Calu3 (cell line): Measurements from ENCODE around the gene COL19A1. TPM values are rescaled to one million over a fixed set of nuclear protein-coding genes. Genes with fewer than 3 reads are reported as not detected.
"Not testable (repeated sequence)": the region's sequence is repeated elsewhere in the genome, so short reads cannot be mapped to it uniquely, and the experiment has no call there.

Experiments
- BruUV-seq: library from RNA; stranded (reverse); fragments of 400-500 nt; replicated peaks from 2 replicates; lab custom pipeline; 2021; lab: Mats Ljungman, UMichigan
- CTCF ChIA-PET: fragments of 300-600 bp; sonication (Branson Sonifier 250); formaldehyde crosslinking; loops from one replicate; lab custom pipeline; 2022; ENCODE audit warnings: antibody characterized with exemption; lab: Charles Lee
- DNase-seq: peaks from one replicate; pipeline ENCODE4 v3.0.0; 2022
- H3K27ac Mint-ChIP-seq: one replicate; pipeline ENCODE4 v1.8.0; 2022; ENCODE audit warnings: mixed read lengths; ENCODE audit not compliant: unreplicated experiment
- H3K27me3 Mint-ChIP-seq: one replicate; pipeline ENCODE4 v1.8.0; 2022; ENCODE audit warnings: mixed read lengths; ENCODE audit not compliant: unreplicated experiment
- H3K36me3 Mint-ChIP-seq: one replicate; pipeline ENCODE4 v1.8.0; 2022; ENCODE audit warnings: mild to moderate bottlenecking, moderate library complexity, mixed read lengths; ENCODE audit not compliant: insufficient read depth, unreplicated experiment
- H3K4me1 Mint-ChIP-seq: one replicate; pipeline ENCODE4 v1.8.0; 2022; ENCODE audit warnings: mild to moderate bottlenecking, low read depth, mixed read lengths; ENCODE audit not compliant: unreplicated experiment
- H3K4me3 Mint-ChIP-seq: one replicate; pipeline ENCODE4 v1.8.0; 2022; ENCODE audit warnings: mild to moderate bottlenecking, low read depth, moderate library complexity, mixed read lengths; ENCODE audit not compliant: unreplicated experiment
- H3K9me3 Mint-ChIP-seq: one replicate; pipeline ENCODE4 v1.8.0; 2022; ENCODE audit warnings: low read depth, mixed read lengths; ENCODE audit not compliant: unreplicated experiment
- CTCF ChIP-seq: fragments of 200-600 bp; IDR thresholded peaks from one replicate; pipeline ENCODE4 v1.8.0; 2022; ENCODE audit warnings: antibody characterized with exemption; ENCODE audit not compliant: unreplicated experiment
- intact Hi-C: fragments of 100-400 bp; cut with micrococcal nuclease; formaldehyde crosslinking; loops from one replicate; pipeline ENCODE4 v1.10.0; 2022; ENCODE audit not compliant: unreplicated experiment
- total RNA-seq: library from RNA; stranded (reverse); gene quantifications from 2 replicates; pipeline ENCODE4 v1.2.3, GENCODE V29; 2022

The COL19A1 gene
- total RNA-seq, 1 experiment from 2014 or later = not detected

DNA sequence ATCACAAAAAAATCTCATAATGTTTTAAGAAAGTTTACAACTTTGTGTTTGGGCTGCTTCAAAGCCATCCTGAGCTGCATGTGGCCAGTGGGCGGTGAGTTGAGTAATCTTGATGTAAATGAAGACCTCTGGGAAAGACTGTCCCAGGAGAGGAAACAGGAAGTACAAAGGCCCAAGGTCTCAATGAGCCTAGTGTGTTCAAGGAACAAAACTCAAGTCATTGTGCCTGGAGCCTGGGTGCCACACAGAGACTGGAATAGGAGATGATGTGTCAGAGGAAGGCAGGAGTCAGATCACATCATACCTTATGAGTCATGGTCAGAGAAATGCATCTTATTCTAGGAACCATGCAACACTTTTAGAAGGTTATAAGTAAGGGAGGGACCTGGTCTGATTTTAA, 51.5 kb downstream of the COL19A1 start:
- no peaks in the 10 kb centered on the region for H3K9me3 Mint-ChIP-seq
- CTCF ChIA-PET = interaction anchor here (0.6 to 0.8 kb wide), 3 partner anchors 10 to 1568 kb away, joined by 3 to 7 read pairs (median 3); no protein-coding TSS in a partner anchor
- H3K4me3 Mint-ChIP-seq = no peak overlapping the region
- peaks cover 22% of the 10 kb centered on the region for H3K4me1 Mint-ChIP-seq
- no peaks in the 10 kb centered on the region for H3K36me3 Mint-ChIP-seq
- BruUV-seq = no TSS peak
- peak overlapping the region; percentile 25 for H3K27ac Mint-ChIP-seq
- TF ChIP-seq CTCF = no peak
- intact Hi-C loops = no loop called here
- DNase-seq = peak; percentile 69
- no peaks in the 10 kb centered on the region for H3K27me3 Mint-ChIP-seq

- intact Hi-C loops = no loop called here
- H3K9me3 Mint-ChIP-seq = no peaks in the 10 kb centered on the region
- H3K4me1 Mint-ChIP-seq = peaks cover 22% of the 10 kb centered on the region
- no peaks in the 10 kb centered on the region for H3K36me3 Mint-ChIP-seq
- no TSS peak for BruUV-seq
- peak overlapping the region; percentile 52 for H3K27ac Mint-ChIP-seq
- CTCF ChIA-PET = interaction anchor here (0.7 kb wide), 1 partner anchor 9 kb away, joined by 3 read pairs; no protein-coding TSS in a partner anchor
- H3K4me3 Mint-ChIP-seq = no peak overlapping the region
- no peak for TF ChIP-seq CTCF
- no peaks in the 10 kb centered on the region for H3K27me3 Mint-ChIP-seq
- no peak for DNase-seq
Observed at GRCh38 chr6:69918813-69919475, 52.6 kb downstream of the COL19A1 start.

DNA sequence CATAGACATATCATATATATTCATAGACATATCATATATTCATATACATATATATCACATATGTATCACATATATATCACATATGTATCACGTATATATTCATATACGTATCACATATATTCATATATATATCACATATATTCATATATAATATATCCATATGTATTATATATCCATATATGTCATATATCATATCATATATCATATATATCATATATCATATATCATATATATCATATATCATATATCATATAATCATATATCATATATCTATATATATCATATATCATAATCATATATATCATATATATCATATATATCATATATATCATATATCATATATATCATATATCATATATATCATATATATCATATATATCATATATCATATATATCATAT, 54.7 kb downstream of the COL19A1 start:
- CTCF ChIA-PET, H3K4me3 Mint-ChIP-seq, H3K27me3 Mint-ChIP-seq, intact Hi-C loops, BruUV-seq, H3K36me3 Mint-ChIP-seq, H3K27ac Mint-ChIP-seq, DNase-seq, H3K9me3 Mint-ChIP-seq: not testable (repeated sequence)
- H3K4me1 Mint-ChIP-seq = peaks cover 22% of the 10 kb centered on the region

DNA sequence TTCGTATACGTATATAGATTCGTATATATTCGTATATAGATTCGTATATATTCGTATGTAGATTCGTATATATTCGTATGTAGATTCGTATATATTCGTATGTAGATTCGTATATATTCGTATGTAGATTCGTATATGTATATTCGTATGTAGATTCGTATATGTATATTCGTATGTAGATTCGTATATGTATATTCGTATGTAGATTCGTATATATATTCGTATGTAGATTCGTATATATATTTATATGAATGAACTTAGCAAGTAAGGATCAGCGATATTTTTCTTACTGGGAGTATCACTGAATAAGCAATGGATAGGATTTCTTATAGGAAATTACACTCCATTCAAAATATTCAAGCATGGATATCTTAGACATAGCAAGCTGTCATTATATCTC, 55.3 kb downstream of the COL19A1 start:
- CTCF ChIA-PET = interaction anchor here (0.6 kb wide), 1 partner anchor 39 kb away, joined by 3 read pairs; no protein-coding TSS in a partner anchor
- intact Hi-C loops, BruUV-seq, H3K27me3 Mint-ChIP-seq, H3K9me3 Mint-ChIP-seq, H3K4me3 Mint-ChIP-seq, DNase-seq, H3K36me3 Mint-ChIP-seq, H3K27ac Mint-ChIP-seq: not testable (repeated sequence)
- peaks cover 22% of the 10 kb centered on the region for H3K4me1 Mint-ChIP-seq

DNA sequence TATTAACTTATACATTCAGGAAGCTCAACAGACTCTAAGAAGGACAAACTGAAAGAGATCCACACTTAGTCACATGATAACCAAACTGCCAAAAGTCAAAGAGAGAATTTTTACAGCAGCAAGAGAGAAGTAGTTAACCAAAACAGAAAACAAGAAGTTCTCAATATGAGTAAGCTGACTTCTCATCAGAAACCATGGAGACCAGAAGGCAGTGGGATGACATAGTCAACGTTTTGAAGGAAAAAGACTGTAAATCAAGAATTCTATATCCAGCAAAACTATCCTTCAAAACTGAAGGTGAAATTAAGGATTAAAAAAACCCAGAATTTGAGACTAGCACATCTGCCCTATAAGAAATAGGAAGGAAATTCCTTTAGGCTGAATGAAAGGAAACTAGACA, 60.4 kb downstream of the COL19A1 start:
- intact Hi-C loops = no loop called here
- no peaks in the 10 kb centered on the region for H3K36me3 Mint-ChIP-seq
- no peak for TF ChIP-seq CTCF
- H3K27ac Mint-ChIP-seq = no peak overlapping the region
- no TSS peak for BruUV-seq
- peaks cover 8% of the 10 kb centered on the region for H3K9me3 Mint-ChIP-seq
- DNase-seq = no peak
- no peaks in the 10 kb centered on the region for H3K27me3 Mint-ChIP-seq
- H3K4me3 Mint-ChIP-seq = no peak overlapping the region
- CTCF ChIA-PET = no interaction called here
- no peaks in the 10 kb centered on the region for H3K4me1 Mint-ChIP-seq
